Measurements from ENCODE around the gene SESTD1. TPM values are rescaled to one million over a fixed set of nuclear protein-coding genes. Genes with fewer than 3 reads are reported as not detected.

The SESTD1 gene
- total RNA-seq, 3 donors from 2014 or later: 2.7 to 6.2 (median 4.8) TPM

- Mint-ChIP-seq H3K36me3 (ENCODE audit: insufficient read depth) (peaks cover 19% of the 10 kb centered on the region), H3K27me3 (ENCODE audit: low read depth) (no peaks in the 10 kb centered on the region), H3K4me1 (ENCODE audit: low read depth) (no peaks in the 10 kb centered on the region), H3K4me3 (no peak overlapping the region), H3K9me3 (peaks cover 6% of the 10 kb centered on the region)
- ATAC-seq (no peak), DNase-seq (no peak)
Measured at GRCh38 chr2:179170901-179171300, 93.7 kb downstream of the SESTD1 start.

- Mint-ChIP-seq H3K27me3 (ENCODE audit: low read depth) (no peaks in the 10 kb centered on the region), H3K4me1 (ENCODE audit: low read depth) (no peaks in the 10 kb centered on the region), H3K4me3 (no peak overlapping the region), H3K36me3 (ENCODE audit: insufficient read depth) (peaks cover 22% of the 10 kb centered on the region), H3K9me3 (peaks cover 6% of the 10 kb centered on the region)
- ATAC-seq (no peak), DNase-seq (no peak)
Measured at GRCh38 chr2:179165356-179166000, 99.2 kb downstream of the SESTD1 start.

GRCh38 chr2:179141206-179141605 is 123.4 kb downstream of the SESTD1 start:
- DNase-seq: no peak
- ATAC-seq: no peak
- H3K36me3 Mint-ChIP-seq (ENCODE audit: insufficient read depth): peaks cover 4% of the 10 kb centered on the region
- H3K4me3 Mint-ChIP-seq: no peak overlapping the region
- H3K4me1 Mint-ChIP-seq (ENCODE audit: low read depth): no peaks in the 10 kb centered on the region
- H3K27me3 Mint-ChIP-seq (ENCODE audit: low read depth): no peaks in the 10 kb centered on the region
- H3K9me3 Mint-ChIP-seq: no peaks in the 10 kb centered on the region

- no peak for ATAC-seq
- no peak for DNase-seq
- no peaks in the 10 kb centered on the region for H3K9me3 Mint-ChIP-seq
- H3K4me3 Mint-ChIP-seq: no peak overlapping the region
- H3K4me1 Mint-ChIP-seq (ENCODE audit: low read depth): no peaks in the 10 kb centered on the region
- H3K27me3 Mint-ChIP-seq (ENCODE audit: low read depth): no peaks in the 10 kb centered on the region
- peaks cover 4% of the 10 kb centered on the region for H3K36me3 Mint-ChIP-seq (ENCODE audit: insufficient read depth)
Measured at GRCh38 chr2:179140571-179140970, 124.1 kb downstream of the SESTD1 start.

- peaks cover 4% of the 10 kb centered on the region for H3K36me3 Mint-ChIP-seq (ENCODE audit: insufficient read depth)
- ATAC-seq: peak; percentile 53 to 69
- no peaks in the 10 kb centered on the region for H3K4me1 Mint-ChIP-seq (ENCODE audit: low read depth)
- H3K27me3 Mint-ChIP-seq (ENCODE audit: low read depth): no peaks in the 10 kb centered on the region
- no peak for DNase-seq
- no peak overlapping the region for H3K4me3 Mint-ChIP-seq
- H3K9me3 Mint-ChIP-seq: no peaks in the 10 kb centered on the region
Measured at GRCh38 chr2:179139506-179139905, 125.1 kb downstream of the SESTD1 start.

GRCh38 chr2:179137200-179137759 is 127.4 kb downstream of the SESTD1 start:
- Mint-ChIP-seq H3K9me3 (no peaks in the 10 kb centered on the region), H3K4me1 (ENCODE audit: low read depth) (no peaks in the 10 kb centered on the region)

GRCh38 chr2:179133016-179133415 is 131.6 kb downstream of the SESTD1 start:
- H3K4me1 Mint-ChIP-seq (ENCODE audit: low read depth): no peaks in the 10 kb centered on the region
- ATAC-seq: no peak
- no peak overlapping the region for H3K4me3 Mint-ChIP-seq

More at GRCh38 chr2:179137200-179137759, 127.4 kb downstream of the SESTD1 start:
- ATAC-seq (no peak), DNase-seq (no peak)
- no peak overlapping the region for H3K4me3 Mint-ChIP-seq
- no peaks in the 10 kb centered on the region for H3K36me3 Mint-ChIP-seq (ENCODE audit: insufficient read depth)
- no peaks in the 10 kb centered on the region for H3K27me3 Mint-ChIP-seq (ENCODE audit: low read depth)

GRCh38 chr2:179132076-179132475 is 132.6 kb downstream of the SESTD1 start:
- no peak overlapping the region for H3K4me3 Mint-ChIP-seq
- no peaks in the 10 kb centered on the region for H3K9me3 Mint-ChIP-seq
- no peak for ATAC-seq
- H3K27me3 Mint-ChIP-seq (ENCODE audit: low read depth): no peaks in the 10 kb centered on the region
- no peaks in the 10 kb centered on the region for H3K4me1 Mint-ChIP-seq (ENCODE audit: low read depth)
- DNase-seq: no peak
- no peaks in the 10 kb centered on the region for H3K36me3 Mint-ChIP-seq (ENCODE audit: insufficient read depth)

More at GRCh38 chr2:179133016-179133415, 131.6 kb downstream of the SESTD1 start:
- DNase-seq: no peak
- Mint-ChIP-seq H3K9me3 (no peaks in the 10 kb centered on the region), H3K27me3 (ENCODE audit: low read depth) (no peaks in the 10 kb centered on the region), H3K36me3 (ENCODE audit: insufficient read depth) (no peaks in the 10 kb centered on the region)

GRCh38 chr2:179130560-179130959 is 134.1 kb downstream of the SESTD1 start:
- DNase-seq: no peak
- no peak overlapping the region for H3K4me3 Mint-ChIP-seq
- ATAC-seq: no peak
- H3K4me1 Mint-ChIP-seq (ENCODE audit: low read depth): no peaks in the 10 kb centered on the region
- H3K36me3 Mint-ChIP-seq (ENCODE audit: insufficient read depth): no peaks in the 10 kb centered on the region
- no peaks in the 10 kb centered on the region for H3K27me3 Mint-ChIP-seq (ENCODE audit: low read depth)
- no peaks in the 10 kb centered on the region for H3K9me3 Mint-ChIP-seq

- no peak overlapping the region for H3K4me3 Mint-ChIP-seq
- no peaks in the 10 kb centered on the region for H3K27me3 Mint-ChIP-seq (ENCODE audit: low read depth)
- DNase-seq (no peak), ATAC-seq (no peak)
- H3K9me3 Mint-ChIP-seq: no peaks in the 10 kb centered on the region
- H3K4me1 Mint-ChIP-seq (ENCODE audit: low read depth): no peaks in the 10 kb centered on the region
- H3K36me3 Mint-ChIP-seq (ENCODE audit: insufficient read depth): no peaks in the 10 kb centered on the region
Measured at GRCh38 chr2:179129574-179130238, 134.9 kb downstream of the SESTD1 start.

- no peak overlapping the region for H3K4me3 Mint-ChIP-seq
- no peaks in the 10 kb centered on the region for H3K4me1 Mint-ChIP-seq (ENCODE audit: low read depth)
- H3K9me3 Mint-ChIP-seq: no peaks in the 10 kb centered on the region
- no peaks in the 10 kb centered on the region for H3K27me3 Mint-ChIP-seq (ENCODE audit: low read depth)
- ATAC-seq: no peak
- peaks cover 3% of the 10 kb centered on the region for H3K36me3 Mint-ChIP-seq (ENCODE audit: insufficient read depth)
- DNase-seq: no peak
Measured at GRCh38 chr2:179125404-179125803, 139.2 kb downstream of the SESTD1 start.

- Mint-ChIP-seq H3K27me3 (ENCODE audit: low read depth) (no peaks in the 10 kb centered on the region), H3K4me3 (no peak overlapping the region), H3K9me3 (no peaks in the 10 kb centered on the region), H3K36me3 (ENCODE audit: insufficient read depth) (peaks cover 3% of the 10 kb centered on the region), H3K4me1 (ENCODE audit: low read depth) (no peaks in the 10 kb centered on the region)
- no peak for DNase-seq
- no peak for ATAC-seq
Measured at GRCh38 chr2:179124282-179124681, 140.3 kb downstream of the SESTD1 start.

- no peaks in the 10 kb centered on the region for H3K9me3 Mint-ChIP-seq
- DNase-seq (no peak), ATAC-seq (no peak)
- H3K36me3 Mint-ChIP-seq (ENCODE audit: insufficient read depth): peaks cover 3% of the 10 kb centered on the region
- no peaks in the 10 kb centered on the region for H3K4me1 Mint-ChIP-seq (ENCODE audit: low read depth)
- no peaks in the 10 kb centered on the region for H3K27me3 Mint-ChIP-seq (ENCODE audit: low read depth)
- no peak overlapping the region for H3K4me3 Mint-ChIP-seq
Measured at GRCh38 chr2:179123272-179123662, 141.4 kb downstream of the SESTD1 start.

- H3K36me3 Mint-ChIP-seq (ENCODE audit: insufficient read depth): peaks cover 5% of the 10 kb centered on the region
Measured at GRCh38 chr2:179107737-179108136, 156.9 kb downstream of the SESTD1 start.

More at GRCh38 chr2:179107737-179108136, 156.9 kb downstream of the SESTD1 start:
- DNase-seq: no peak
- ATAC-seq: peak; percentile 47 to 62
- no peaks in the 10 kb centered on the region for H3K9me3 Mint-ChIP-seq
- no peaks in the 10 kb centered on the region for H3K27me3 Mint-ChIP-seq (ENCODE audit: low read depth)
- peaks cover 25% of the 10 kb centered on the region for H3K4me1 Mint-ChIP-seq (ENCODE audit: low read depth)
- H3K4me3 Mint-ChIP-seq: no peak overlapping the region
